H1 (cell line): Measurements from ENCODE around the gene SHROOM3. TPM values are rescaled to one million over a fixed set of nuclear protein-coding genes. Genes with fewer than 3 reads are reported as not detected.

ENCODE experiments used
- CHD7 ChIP-seq: fragments of 300-600 bp; sonication (generic); IDR thresholded peaks from 2 replicates; pipeline ENCODE4 v1.7.1; 2012; ENCODE audit warnings: low read length, moderate library complexity, mild to moderate bottlenecking, inconsistent platforms; ENCODE audit not compliant: insufficient replicate concordance
- POU5F1 ChIP-seq: IDR thresholded peaks from 2 replicates; pipeline ENCODE4 v1.6.1; 2011; ENCODE audit warnings: low read depth, mild to moderate bottlenecking, low read length, moderate library complexity
- RNF2 ChIP-seq: fragments of 200-900, 300-1000 bp; sonication (generic); IDR thresholded peaks from 2 replicates; pipeline ENCODE4 v1.7.1; 2016; ENCODE audit warnings: borderline replicate concordance, low read depth, mild to moderate bottlenecking, antibody characterized with exemption, low read length; ENCODE audit not compliant: poor library complexity, severe bottlenecking; ENCODE audit errors: missing control alignments
- polyA plus RNA-seq, 7 experiments: library from polyadenylated mRNA; depleted of rRNA in 3 of 7; stranded (reverse) in 5 of 7; unstranded in 2 of 7; fragments of >200 nt in 5 of 7; fragments of 200-250 nt in 2 of 7; gene quantifications; 1 replicate in 5 of 7; 2 replicates in 1 of 7; 4 replicates in 1 of 7; pipeline versions ENCODE4 v1.2.1 to v1.2.3, GENCODE V29; 2011 to 2013; ENCODE audit warnings: missing spikeins in 2 of 7, mixed read lengths in 2 of 7
- total RNA-seq: library from RNA; stranded (reverse); fragmentation: NEBNext Ultra II Directional; extraction: Animal tissue kit (Norgen Biotek cat#: 25700); gene quantifications from 2 replicates; pipeline ENCODE4 v1.2.1, GENCODE V29; 2021

Gene SHROOM3
- total and polyA plus RNA-seq, 2 of the 8 experiments (the other 6 are each of a cell fraction or from before 2014, with no cell fraction given), result 15.8 to 34.0 TPM

- TF ChIP-seq CHD7, result no peak
- no peak for TF ChIP-seq RNF2
- no peak for TF ChIP-seq POU5F1
Measured at GRCh38 chr4:76702440-76703122, 267.6 kb downstream of the SHROOM3 start (continued).
